Measurements from ENCODE around the gene SIK2. TPM values are rescaled to one million over a fixed set of nuclear protein-coding genes. Genes with fewer than 3 reads are reported as not detected.
A peak's percentile ranks its signal among the peaks of the same experiment; 100 is the strongest.
"Not testable (repeated sequence)": the region's sequence is repeated elsewhere in the genome, so short reads cannot be mapped to it uniquely, and the experiment has no call there.

The SIK2 gene
- total RNA-seq, 1 experiment from 2014 or later = 17.1 TPM

DNA sequence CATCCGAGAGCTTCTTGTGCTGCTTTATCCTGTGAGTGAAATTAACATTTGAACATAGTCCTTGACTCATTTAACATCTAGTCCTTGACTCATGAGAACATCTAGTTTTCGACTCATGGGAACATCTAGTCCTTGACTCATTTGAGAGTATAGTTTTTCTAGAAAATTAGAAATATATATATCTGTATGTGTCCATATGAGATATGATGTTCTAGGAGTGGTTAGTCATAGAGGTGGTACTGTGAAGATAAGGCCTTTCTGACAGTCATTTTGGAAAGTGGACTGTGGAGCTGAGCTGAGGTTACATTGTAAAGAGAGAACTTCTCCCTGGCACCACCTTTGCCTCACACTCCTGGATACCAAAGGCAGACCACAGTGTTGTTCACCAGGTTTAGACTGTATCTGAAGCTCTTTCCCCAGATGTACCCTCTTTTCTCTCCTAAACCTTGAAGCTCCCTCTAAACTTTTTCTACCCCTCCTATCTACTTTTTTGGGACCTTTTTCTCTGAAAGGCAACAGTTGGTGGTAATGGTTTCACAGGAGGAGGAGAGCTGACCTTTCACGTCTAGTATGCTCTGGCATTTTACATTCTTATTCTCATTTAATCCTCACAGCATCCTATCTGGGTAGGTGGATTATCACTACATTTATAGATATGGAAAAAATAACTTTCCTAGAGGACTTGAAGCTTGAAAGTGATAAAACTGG is 96.8 kb downstream of the SIK2 start:
- no peak for DNase-seq (ENCODE audit: low read depth)

DNA sequence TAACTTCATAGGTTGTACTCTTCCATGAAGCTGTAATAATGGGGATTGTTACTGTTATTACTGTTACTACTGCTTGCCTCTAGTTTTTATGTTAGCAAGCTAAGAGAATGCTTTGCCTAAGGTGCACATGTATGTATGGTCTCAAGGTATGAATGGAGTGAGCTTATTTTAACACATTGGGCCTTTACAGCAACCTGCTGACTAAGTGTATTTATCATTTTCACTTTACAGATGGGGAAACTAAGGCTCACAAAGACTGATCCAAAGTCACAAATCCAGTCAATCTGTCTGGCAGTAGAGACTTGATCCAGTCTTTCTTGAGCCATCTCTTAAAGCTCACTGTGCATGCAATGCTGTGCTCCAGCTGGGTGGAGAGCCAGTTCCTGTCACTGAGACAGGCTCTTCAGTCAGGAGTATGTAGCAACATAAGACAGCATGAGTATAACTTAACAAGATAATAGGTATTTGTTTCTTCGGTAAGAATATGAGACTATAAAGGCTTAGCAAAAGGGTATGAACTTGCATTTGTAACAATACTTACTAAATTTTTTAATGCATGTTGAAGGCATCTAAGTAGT is 97.4 kb downstream of the SIK2 start:
- no peak for DNase-seq (ENCODE audit: low read depth)

DNA sequence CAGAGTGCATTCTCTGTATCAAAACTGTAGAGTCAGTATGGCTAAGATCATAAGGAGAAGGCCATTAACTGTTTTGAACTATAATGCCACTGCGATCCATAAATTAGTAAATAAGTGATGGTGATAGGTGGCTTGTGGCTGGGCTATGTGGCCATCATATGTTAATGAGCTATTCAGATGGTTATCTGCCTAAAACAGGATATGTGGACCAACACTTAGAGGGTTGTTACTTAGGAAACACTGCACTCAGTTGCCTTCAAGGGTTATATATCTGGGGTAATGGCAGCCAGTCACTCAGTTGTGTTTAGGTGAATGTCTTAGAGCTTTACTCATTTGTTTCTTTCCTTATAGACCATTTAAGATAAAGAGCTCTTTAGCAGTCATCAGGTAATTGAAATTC is 97.9 kb downstream of the SIK2 start:
- DNase-seq (ENCODE audit: low read depth) = no peak

DNA sequence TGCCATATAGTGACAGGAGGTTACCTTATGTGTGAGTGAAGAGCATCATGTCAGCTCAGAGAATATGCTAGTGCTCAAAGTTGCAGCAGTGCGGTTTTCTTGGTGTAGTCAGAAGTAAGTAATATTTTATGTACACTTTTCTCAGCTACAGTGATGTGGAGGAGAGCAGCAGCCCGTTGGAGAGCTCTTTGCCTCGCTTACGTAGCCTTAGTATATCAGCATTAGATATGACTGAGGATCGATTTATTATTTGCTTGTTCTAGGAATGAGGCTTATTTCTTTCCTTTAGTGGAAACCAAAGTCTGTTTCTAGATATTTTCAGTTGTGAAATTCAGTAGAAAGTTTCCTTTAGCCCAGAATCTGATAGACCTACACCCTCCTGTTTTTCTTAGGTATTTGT is 100.4 kb downstream of the SIK2 start:
- no peak for DNase-seq (ENCODE audit: low read depth)

DNA sequence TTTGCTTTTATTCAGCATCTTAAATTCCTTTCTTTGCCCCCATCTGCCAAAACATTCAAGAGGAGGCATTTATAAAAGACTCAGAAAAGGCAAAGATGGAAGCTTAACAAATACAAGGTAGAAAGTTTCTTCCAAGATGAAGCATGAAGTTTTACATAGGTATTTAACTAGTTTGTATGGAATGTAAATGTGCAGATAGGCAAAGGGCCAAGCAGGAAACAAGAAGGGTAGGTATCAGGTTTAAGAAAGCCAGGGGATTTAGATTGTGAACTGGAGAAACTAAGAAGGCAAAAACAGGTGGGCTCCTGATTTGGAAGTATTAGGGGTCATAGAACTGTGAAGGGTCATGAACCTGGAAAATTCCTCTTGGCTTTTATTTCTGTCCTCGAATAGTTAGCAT is 101.3 kb downstream of the SIK2 start:
- DNase-seq (ENCODE audit: low read depth) = no peak

DNA sequence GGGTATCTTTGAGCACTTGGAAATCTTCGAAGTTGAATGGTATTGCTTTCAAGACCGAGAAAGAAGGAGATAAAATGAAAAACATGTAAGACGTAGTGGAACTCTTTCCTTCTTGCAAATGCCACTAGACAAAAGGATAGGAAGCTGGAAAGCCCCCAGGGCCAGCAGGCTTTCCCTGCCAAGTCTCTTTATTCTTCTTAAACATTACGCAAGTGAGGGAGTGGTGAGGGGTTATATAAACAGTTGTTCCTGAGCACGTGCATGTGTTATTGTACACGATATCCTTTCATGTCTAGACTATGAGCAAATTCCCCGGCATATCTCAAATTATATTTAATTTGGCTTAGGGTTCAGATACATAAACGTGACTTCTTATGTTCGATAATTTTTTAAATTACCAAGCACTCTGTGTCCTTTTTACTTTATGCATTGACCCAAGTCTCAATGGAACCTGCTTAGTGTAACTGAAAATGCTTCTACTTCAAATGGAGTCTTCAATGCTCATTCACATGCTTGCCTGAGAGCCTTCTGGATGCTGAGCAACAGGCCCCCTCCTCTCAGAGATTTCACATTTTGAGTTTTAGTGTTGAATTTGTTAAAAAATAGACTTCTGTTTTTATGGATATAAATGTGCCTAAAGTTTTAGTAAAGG is 104.9 kb downstream of the SIK2 start:
- DNase-seq (ENCODE audit: low read depth) = peak; percentile 77

DNA sequence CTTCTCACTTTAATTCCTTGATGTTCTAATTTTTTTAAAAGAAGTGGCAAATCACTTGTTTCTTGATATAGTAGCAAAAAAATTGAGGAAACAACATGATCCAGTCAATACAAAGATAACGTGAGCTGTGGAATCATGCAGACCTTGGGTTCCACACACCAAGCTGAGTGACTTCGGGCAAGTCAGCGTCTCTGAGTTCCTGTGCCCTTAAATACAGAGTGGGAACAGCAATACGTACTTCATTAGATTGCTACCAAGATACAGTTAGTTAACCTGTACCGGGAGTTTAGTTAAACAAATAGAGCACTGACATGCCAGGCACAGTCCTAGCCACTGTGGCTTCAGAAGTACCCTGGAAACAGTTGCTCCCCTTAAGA is 105.4 kb downstream of the SIK2 start:
- no peak for DNase-seq (ENCODE audit: low read depth)

DNA sequence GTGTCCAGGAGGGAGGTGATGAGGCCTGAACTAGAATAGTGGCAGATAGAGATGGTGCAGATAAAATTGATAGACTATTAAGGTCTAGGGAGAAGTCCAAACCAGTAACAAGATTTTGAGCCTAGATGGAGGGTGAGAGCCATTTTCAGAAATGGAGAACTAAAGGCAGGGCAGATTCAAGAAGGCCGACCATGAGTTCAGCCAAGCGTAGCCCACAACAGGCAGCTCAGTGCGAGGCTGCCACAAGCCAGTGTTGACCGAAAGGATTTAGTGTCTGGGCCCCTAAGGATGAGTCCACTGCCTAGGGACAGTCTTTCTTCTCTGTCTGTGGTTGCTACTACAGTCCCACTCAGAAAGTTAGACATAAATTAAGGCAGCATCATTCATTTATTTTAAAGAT is 112.3 kb downstream of the SIK2 start:
- no peak for DNase-seq (ENCODE audit: low read depth)

DNA sequence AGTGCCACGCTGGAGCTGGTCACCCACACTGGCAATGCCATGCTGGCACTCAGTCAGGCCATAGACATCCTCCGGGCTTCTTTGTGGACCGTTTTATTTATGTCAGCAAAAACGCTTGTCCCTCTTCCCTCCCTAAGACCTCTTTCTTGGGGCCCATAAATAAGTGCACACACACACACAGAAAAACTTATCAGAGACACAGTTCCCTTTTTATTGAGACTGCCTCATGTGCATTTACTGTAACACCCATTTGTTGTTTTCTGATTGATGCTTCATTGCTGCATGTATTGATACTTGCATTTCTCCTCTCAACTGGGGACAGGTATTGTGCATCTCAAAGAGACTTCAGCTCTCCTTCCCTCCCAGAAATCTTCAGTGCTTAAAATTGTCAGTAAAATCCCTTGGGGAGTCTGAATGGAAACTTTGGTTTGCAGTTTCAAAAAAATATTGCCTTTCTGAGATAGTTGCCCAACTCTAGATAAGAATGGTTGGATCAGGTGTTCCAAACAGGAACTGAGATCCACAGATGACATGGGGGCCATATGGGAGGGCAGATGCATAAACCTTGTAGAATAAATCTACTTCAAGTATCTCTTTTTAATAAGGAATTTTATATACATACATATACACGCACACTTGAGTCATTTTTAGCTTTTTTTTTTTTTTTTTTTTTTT is 113.0 kb downstream of the SIK2 start:
- DNase-seq (ENCODE audit: low read depth) = no peak

DNA sequence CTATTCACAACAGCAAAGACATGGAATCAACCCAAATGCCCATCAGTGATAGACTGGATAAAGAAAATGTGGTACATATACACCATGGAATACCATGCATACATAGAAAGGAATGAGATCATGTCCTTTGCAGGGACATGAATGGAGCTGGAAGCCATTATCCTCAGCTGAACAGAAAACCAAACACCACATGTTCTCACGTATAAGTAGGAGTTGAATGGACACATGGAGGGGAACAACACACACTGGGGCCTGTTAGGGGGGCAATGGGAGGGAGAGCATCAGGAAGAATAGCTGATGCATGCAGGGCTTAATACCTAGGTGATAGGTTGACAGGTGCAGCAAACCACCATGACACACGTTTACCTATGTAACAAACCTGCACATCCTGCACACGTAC is 115.4 kb downstream of the SIK2 start:
- DNase-seq (ENCODE audit: low read depth) = not testable (repeated sequence)

DNA sequence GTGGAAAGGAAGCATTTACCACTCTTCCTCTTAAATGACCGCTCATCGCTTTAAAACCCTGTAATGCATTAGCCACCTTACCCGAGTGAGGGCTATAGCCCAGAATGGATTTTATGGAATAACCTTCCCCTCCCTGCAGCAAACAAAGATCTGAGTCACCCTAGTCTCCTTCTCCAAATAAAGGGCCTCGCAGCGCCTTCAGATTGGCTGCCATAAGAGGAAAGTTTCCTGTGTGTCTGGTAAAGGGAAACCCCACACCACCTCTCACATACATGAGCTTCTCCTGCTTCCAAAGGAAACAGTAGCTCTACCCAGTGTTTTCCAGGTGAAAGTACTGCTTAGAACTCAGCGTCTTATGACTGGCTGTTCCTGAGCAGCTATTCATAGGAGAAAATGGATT is 116.2 kb downstream of the SIK2 start:
- peak; percentile 85 for DNase-seq (ENCODE audit: low read depth)

DNA sequence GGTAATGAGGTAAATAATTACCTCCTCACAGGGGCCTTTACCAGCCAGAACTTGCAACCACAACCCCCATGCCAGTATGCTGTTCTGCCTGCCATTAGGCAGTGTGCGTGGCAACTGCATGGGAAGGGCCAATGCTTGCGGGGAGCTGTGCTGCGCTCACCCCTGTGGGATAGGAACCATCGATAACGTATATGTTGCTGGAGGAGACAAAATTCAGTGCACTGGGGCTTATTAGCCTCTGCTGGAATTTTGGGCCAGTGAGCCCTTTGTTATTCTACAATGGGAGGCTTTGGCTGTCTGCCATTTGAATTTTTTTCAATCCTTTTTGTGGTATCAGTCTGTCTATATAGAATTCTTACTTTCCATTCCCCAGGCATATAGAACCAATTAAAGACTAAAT is 116.6 kb downstream of the SIK2 start:
- DNase-seq (ENCODE audit: low read depth) = peak; percentile 15

DNA sequence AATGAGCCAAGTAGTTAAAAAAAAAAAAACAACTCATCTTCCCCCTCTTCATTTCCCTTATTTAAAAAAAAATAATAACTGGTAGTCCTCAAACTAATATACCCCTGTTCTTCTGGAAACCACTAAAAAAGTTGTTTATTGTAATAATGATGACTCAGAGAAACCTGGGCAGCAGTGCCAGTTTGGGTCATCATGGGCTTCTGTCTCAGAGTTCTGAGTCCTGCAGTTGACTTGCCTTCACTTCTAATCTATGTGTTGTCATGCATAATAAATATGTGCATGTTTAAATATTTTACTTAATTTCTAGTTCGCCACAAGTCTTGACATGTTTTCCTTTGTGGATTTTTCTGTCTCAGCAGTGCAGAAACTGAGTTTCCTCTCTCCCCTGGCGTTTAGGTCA is 117.1 kb downstream of the SIK2 start:
- peak; percentile 35 for DNase-seq (ENCODE audit: low read depth)

DNA sequence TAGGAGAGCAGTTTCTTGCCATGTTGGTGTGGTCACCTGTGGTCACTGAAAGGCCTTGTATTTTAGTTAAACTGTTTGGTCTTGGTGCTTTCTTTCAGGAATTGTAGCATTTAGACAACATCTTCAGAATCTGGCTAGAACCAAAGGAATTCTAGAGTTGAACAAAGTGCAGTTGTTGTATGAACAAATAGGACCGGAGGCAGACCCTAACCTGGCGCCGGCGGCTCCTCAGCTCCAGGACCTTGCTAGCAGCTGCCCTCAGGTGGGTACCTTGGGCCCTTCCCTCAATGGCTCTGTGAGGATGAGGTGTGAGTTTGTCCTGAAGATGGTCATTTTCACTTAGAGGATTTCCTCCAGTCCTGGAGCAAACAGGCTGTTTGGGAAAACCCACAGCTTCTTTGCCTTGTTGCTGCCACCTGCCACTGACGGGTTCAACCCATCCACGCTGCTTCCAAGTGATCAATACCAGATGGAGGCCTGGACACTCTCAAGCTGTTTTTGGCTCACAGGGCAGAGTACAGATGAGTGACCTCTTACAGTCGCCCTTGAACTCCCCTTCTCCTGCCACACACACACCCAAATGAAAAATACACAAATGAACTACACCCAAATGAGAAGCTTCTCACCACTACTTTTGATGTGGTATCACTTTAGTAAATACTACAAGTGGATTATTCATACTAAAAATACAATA is 118.7 kb downstream of the SIK2 start:
- no peak for DNase-seq (ENCODE audit: low read depth)

DNA sequence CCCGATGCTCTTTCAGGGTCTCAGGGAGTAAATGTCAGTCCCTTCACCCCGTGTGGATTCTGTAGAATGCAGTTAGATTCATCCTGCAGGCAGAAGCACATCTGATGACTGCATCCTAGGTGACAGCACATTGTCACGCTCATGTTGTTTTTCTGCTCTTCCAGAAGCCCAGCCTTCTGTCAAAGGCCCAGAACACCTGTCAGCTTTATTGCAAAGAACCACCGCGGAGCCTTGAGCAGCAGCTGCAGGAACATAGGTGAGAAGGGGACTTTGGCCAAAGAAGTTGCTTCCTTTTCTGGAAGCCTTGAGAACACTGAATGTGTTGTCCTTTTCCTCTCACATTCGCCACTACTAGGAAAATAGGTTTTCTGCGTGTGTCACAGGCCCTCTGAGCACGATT is 120.3 kb downstream of the SIK2 start:
- DNase-seq (ENCODE audit: low read depth) = no peak

DNA sequence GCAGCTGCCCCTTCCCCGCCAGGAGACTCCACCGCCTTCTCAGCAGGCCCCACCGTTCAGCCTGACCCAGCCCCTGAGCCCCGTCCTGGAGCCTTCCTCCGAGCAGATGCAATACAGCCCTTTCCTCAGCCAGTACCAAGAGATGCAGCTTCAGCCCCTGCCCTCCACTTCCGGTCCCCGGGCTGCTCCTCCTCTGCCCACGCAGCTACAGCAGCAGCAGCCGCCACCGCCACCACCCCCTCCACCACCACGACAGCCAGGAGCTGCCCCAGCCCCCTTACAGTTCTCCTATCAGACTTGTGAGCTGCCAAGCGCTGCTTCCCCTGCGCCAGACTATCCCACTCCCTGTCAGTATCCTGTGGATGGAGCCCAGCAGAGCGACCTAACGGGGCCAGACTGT is 121.3 kb downstream of the SIK2 start:
- no peak for DNase-seq (ENCODE audit: low read depth)

DNA sequence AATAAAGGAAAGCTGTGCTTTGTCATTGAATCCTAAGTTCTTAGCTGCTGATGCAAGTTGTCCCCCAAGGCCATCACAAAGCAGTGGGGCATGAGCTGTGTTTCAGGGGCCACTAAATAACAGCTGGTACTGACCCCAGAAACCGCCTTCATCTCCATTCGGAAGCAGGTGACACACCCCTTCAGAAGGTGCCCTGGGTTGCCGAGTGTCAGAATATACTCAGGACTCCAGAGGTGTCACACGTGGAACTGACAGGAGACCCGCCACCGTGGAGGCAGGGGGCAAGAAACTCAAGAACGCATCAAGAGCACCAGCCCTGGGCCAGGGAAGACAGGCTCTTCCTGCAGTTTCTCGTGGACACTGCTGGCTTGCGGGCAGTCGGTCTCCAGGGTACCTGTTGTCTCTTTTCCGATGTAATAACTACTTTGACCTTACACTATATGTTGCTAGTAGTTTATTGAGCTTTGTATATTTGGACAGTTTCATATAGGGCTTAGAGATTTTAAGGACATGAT is 122.4 kb downstream of the SIK2 start:
- no peak for DNase-seq (ENCODE audit: low read depth)

DNA sequence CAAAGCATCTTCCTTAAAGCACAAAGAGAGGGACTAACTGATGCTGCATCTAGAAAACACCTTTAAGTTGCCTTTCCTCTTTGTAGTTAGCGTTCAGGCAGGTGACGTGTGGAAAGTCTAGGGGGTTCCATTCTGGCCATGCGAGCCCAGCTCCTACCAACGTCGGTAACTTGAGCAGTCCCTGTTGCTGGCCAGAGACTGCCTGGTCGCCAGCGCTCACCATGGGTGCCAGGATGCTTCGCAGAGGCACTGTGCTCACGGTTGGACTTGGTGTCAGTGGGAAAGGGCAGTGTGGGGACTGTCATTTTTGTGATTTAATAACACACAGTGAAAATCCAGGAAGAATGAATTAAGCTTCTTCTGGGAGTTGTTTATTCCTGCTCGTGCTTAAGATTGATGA is 123.4 kb downstream of the SIK2 start:
- no peak for DNase-seq (ENCODE audit: low read depth)

DNA sequence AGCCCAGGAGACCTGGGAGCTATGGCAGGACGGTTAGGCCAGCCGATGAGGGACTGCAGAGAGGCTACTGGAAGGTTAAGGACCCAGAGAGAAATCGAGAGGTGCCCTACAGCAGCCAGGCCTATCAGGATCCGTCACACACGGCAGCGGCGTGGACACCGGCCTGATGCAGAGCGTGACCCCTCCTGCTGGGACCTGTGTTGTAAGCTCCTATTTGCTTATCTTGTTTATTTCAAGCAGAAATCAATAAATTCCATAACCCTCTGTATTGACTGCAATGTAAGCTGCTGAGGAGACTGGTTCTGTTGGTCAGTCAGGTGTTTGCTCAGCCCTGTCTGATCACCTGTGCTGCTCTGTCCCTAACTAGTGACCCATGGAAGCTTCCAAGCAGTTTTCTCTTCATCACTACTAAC is 124.1 kb downstream of the SIK2 start:
- DNase-seq (ENCODE audit: low read depth) = no peak

DNA sequence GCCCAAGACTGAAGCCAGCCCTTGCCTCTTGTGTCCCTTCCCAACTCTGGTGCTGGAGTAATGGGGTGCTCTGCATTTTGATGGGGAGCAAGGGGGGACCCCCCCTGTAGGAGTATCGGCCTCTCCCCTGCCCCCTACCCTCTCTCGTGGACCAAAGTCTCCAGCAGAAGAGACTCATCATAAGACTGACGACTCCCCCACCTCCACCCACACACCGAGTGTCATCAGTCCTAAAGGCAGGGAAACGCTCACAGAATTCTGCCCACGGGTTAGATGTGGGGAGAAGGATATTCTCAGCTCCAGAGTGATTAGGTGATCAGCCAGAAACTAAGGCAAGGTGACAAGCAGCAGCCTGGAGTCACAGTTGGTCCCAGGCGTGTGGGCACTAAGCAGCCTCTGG is 125.2 kb downstream of the SIK2 start:
- DNase-seq (ENCODE audit: low read depth) = no peak

DNA sequence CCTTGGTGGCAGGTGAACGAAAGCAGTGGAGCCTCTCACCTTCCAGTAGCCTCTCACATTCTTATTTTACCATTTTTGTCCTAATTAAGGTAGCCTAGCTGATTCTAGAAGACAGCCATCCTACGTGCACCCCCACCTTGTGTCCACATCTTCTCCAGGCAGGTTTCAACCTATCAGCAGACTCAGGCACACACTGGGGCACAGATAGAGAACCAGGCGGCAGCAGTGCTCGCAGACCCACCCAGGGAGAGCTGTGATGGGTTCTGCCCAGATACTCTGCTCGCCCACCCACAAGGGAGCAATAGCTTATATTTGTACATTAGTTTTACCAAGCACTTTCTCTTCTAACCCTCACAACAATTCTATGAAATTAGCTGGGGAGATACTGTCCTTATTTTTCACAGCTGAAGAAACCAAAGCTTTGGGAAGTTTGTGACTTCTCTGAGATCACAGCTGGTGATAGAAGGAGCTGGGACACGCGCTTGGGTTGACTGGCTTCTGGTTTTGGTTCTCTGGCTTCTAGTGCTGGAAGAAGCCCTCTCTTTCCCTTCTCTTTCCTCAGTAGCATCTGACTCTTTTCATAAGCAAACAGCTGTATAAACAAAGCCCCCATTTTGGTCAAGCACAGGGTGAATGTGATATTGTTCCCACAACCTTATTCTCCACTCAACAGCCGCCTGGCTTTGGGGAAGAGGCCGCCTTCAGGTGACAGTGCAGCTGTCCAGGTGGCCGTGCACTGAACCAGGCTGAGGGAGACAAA is 127.0 kb downstream of the SIK2 start:
- DNase-seq (ENCODE audit: low read depth) = no peak

Measured in RPMI7951 (cell line).